ENCODE results near the gene H3-3A.

DNA sequence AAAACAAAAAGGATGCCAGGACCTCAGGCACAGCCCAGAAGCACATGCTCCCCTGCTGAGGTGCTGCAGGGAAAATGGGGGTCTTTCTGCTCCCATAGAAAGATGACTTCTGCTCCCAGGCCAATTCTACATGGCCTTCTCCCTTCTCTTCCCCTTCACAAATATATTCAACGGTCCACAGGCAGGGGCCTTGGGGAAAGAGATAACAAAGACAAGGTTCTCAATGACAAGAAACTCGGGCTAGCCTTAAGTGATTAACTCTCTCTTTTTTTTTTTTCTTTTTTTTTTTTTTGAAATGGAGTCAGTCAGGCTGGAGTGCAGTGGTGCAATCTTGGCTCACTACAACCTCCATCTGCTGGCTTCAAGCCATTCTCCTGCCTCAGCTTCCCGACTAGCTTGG, 54.2 kb downstream of the H3-3A start:
- TF ChIP-seq, protein P1, sequence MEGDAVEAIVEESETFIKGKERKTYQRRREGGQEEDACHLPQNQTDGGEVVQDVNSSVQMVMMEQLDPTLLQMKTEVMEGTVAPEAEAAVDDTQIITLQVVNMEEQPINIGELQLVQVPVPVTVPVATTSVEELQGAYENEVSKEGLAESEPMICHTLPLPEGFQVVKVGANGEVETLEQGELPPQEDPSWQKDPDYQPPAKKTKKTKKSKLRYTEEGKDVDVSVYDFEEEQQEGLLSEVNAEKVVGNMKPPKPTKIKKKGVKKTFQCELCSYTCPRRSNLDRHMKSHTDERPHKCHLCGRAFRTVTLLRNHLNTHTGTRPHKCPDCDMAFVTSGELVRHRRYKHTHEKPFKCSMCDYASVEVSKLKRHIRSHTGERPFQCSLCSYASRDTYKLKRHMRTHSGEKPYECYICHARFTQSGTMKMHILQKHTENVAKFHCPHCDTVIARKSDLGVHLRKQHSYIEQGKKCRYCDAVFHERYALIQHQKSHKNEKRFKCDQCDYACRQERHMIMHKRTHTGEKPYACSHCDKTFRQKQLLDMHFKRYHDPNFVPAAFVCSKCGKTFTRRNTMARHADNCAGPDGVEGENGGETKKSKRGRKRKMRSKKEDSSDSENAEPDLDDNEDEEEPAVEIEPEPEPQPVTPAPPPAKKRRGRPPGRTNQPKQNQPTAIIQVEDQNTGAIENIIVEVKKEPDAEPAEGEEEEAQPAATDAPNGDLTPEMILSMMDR (IDR thresholded peaks at IDR 0.05; ENCODE audit: insufficient read depth, low read length) = no peak
- TF ChIP-seq, protein P2, sequence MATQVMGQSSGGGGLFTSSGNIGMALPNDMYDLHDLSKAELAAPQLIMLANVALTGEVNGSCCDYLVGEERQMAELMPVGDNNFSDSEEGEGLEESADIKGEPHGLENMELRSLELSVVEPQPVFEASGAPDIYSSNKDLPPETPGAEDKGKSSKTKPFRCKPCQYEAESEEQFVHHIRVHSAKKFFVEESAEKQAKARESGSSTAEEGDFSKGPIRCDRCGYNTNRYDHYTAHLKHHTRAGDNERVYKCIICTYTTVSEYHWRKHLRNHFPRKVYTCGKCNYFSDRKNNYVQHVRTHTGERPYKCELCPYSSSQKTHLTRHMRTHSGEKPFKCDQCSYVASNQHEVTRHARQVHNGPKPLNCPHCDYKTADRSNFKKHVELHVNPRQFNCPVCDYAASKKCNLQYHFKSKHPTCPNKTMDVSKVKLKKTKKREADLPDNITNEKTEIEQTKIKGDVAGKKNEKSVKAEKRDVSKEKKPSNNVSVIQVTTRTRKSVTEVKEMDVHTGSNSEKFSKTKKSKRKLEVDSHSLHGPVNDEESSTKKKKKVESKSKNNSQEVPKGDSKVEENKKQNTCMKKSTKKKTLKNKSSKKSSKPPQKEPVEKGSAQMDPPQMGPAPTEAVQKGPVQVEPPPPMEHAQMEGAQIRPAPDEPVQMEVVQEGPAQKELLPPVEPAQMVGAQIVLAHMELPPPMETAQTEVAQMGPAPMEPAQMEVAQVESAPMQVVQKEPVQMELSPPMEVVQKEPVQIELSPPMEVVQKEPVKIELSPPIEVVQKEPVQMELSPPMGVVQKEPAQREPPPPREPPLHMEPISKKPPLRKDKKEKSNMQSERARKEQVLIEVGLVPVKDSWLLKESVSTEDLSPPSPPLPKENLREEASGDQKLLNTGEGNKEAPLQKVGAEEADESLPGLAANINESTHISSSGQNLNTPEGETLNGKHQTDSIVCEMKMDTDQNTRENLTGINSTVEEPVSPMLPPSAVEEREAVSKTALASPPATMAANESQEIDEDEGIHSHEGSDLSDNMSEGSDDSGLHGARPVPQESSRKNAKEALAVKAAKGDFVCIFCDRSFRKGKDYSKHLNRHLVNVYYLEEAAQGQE (IDR thresholded peaks at IDR 0.05; ENCODE audit: insufficient replicate concordance, low read depth) = no peak
- TF ChIP-seq SPI1 (IDR thresholded peaks at IDR 0.05; ENCODE audit: borderline replicate concordance, low read depth) (no peak), POLR2AphosphoS5 (IDR thresholded peaks at IDR 0.05; ENCODE audit: low read depth) (no peak)

Data from HL-60 (cell line).